Esophagus squamous epithelium (tissue), 5 donors: Measurements from ENCODE around the gene COL26A1. TPM values are rescaled to one million over a fixed set of nuclear protein-coding genes. Genes with fewer than 3 reads are reported as not detected.

Experiments
- DNase-seq: peaks from one replicate; lab custom pipeline; 2025; lab: John Stamatoyannopoulos, UW
- H3K27ac ChIP-seq, 4 donors: fragments of 200-600 bp; sonication (generic); one replicate each; pipeline ENCODE4 v1.5.1; 2016 to 2019; ENCODE audit warnings: mild to moderate bottlenecking in 1 of 4
- H3K27me3 ChIP-seq, 4 donors: fragments of 200-600 bp; sonication (generic); 1 replicate in 3 of 4; 2 replicates in 1 of 4; pipeline versions ENCODE4 v1.5.1 to v1.6.0; 2017 to 2021; ENCODE audit warnings: antibody characterized with exemption in 1 of 4
- H3K36me3 ChIP-seq, 3 donors: fragments of 200-600 bp; sonication (generic); one replicate each; pipeline ENCODE4 v1.5.1; 2016 to 2019
- H3K4me1 ChIP-seq, 3 donors: fragments of 200-600 bp; sonication (generic); one replicate each; pipeline ENCODE4 v1.5.1; 2017 to 2019
- H3K4me3 ChIP-seq, 4 donors: fragments of 200-600 bp; sonication (generic); 1 replicate in 3 of 4; 2 replicates in 1 of 4; pipeline ENCODE4 v1.5.1; 2016 to 2019; ENCODE audit warnings: mild to moderate bottlenecking in 2 of 4, moderate library complexity in 1 of 4
- H3K9me3 ChIP-seq, 3 donors: fragments of 200-600 bp; sonication (generic); one replicate each; pipeline ENCODE4 v1.5.1; 2016 to 2019
- CTCF ChIP-seq, 6 experiments: fragments of 450-650 bp in 4 of 6; fragments of 200-600 bp in 2 of 6; sonication (generic) in 2 of 6; IDR thresholded peaks; one replicate each; pipeline ENCODE4 v1.5.1; 2016 to 2019; ENCODE audit warnings: antibody characterized with exemption in 6 of 6, mild to moderate bottlenecking in 4 of 6, moderate library complexity in 4 of 6
- POLR2A ChIP-seq, 4 donors: fragments of 450-650 bp; IDR thresholded peaks; one replicate each; pipeline ENCODE4 v1.6.1; 2017; ENCODE audit warnings: antibody characterized with exemption in 4 of 4, mild to moderate bottlenecking in 4 of 4, moderate library complexity in 3 of 4
- WGBS, 2 donors: methylation state at CpG; one replicate each; pipeline ENCODE4 v1.1.5; 2018; 5-methylcytosine and 5-hydroxymethylcytosine counted together
- intact Hi-C: fragments of 100-400 bp; cut with DNase I; formaldehyde crosslinking; loops from one replicate; pipeline ENCODE4 v1.15.0; 2022
- total RNA-seq, 4 donors: library from RNA; depleted of rRNA; stranded (reverse); fragments of >200 nt; gene quantifications; one replicate each; pipeline ENCODE4 v1.1.0, GENCODE V29; 2016
- donor health status: DM: yes; HTN: yes; CAD: no.

Gene COL26A1
- total RNA-seq, 4 donors from 2014 or later, result not detected

- TF ChIP-seq CTCF (IDR thresholded peaks at IDR 0.05) (no peak), POLR2A (IDR thresholded peaks at IDR 0.05) (no peak)
- no peak overlapping the region for H3K27ac ChIP-seq
- no peak for DNase-seq
- peaks cover 0 to 11% (median 0%) of the 10 kb centered on the region in 3 donors for H3K4me1 ChIP-seq
- peaks cover 0 to 53% (median 0%) of the 10 kb centered on the region in 4 donors for H3K27me3 ChIP-seq
- no peaks in the 10 kb centered on the region for H3K36me3 ChIP-seq
- no peak overlapping the region for H3K4me3 ChIP-seq
- H3K9me3 ChIP-seq, result no peaks in the 10 kb centered on the region
- intact Hi-C loops, result no loop called here
- WGBS, 2 donors, result 69 to 71% methylated on average over 6 to 7 of the region's 18 CpGs
Observed at GRCh38 chr7:101590663-101591435, 228.2 kb downstream of the COL26A1 start.

- no peak for DNase-seq
- no peaks in the 10 kb centered on the region for H3K36me3 ChIP-seq
- intact Hi-C loops, result no loop called here
- no peak for TF ChIP-seq CTCF (IDR thresholded peaks at IDR 0.05)
- no peak for TF ChIP-seq POLR2A (IDR thresholded peaks at IDR 0.05)
- H3K9me3 ChIP-seq, result no peaks in the 10 kb centered on the region
- 68 to 85% methylated on average over 2 of the region's 2 CpGs for WGBS, 2 donors
- H3K4me1 ChIP-seq, result peaks cover 0 to 11% (median 0%) of the 10 kb centered on the region in 3 donors
- H3K4me3 ChIP-seq, result no peak overlapping the region
- no peak overlapping the region for H3K27ac ChIP-seq
- peaks cover 0 to 58% (median 0%) of the 10 kb centered on the region in 4 donors for H3K27me3 ChIP-seq
Observed at GRCh38 chr7:101591504-101591903, 228.8 kb downstream of the COL26A1 start.

GRCh38 chr7:101593556-101593955 lies 230.9 kb downstream of the COL26A1 start:
- intact Hi-C loops, result no loop called here
- WGBS, 2 donors, result 81 to 82% methylated on average over 5 of the region's 6 CpGs
- Histone ChIP-seq H3K4me3 (no peak overlapping the region), H3K27ac (no peak overlapping the region), H3K36me3 (no peaks in the 10 kb centered on the region), H3K9me3 (no peaks in the 10 kb centered on the region), H3K4me1 (peaks cover 0 to 15% (median 0%) of the 10 kb centered on the region in 3 donors), H3K27me3 (peaks cover 0 to 49% (median 0%) of the 10 kb centered on the region in 4 donors)
- TF ChIP-seq POLR2A (IDR thresholded peaks at IDR 0.05) (no peak), CTCF (IDR thresholded peaks at IDR 0.05) (no peak)
- DNase-seq, result no peak

- intact Hi-C loops, result no loop called here
- 86 to 90% methylated on average over 3 of the region's 3 CpGs for WGBS, 2 donors
- Histone ChIP-seq H3K27ac (no peak overlapping the region), H3K4me1 (peaks cover 0 to 22% (median 0%) of the 10 kb centered on the region in 3 donors), H3K4me3 (no peak overlapping the region), H3K36me3 (no peaks in the 10 kb centered on the region), H3K27me3 (peaks cover 0 to 47% (median 0%) of the 10 kb centered on the region in 4 donors), H3K9me3 (no peaks in the 10 kb centered on the region)
- TF ChIP-seq POLR2A (IDR thresholded peaks at IDR 0.05), result no peak
- no peak for TF ChIP-seq CTCF (IDR thresholded peaks at IDR 0.05)
- DNase-seq, result no peak
Observed at GRCh38 chr7:101594790-101595189, 232.1 kb downstream of the COL26A1 start.

GRCh38 chr7:101595246-101595645 lies 232.6 kb downstream of the COL26A1 start:
- WGBS, 2 donors, result 100% methylated on average over 1 of the region's 1 CpG
- no peak overlapping the region for H3K4me3 ChIP-seq
- no peak for TF ChIP-seq CTCF (IDR thresholded peaks at IDR 0.05)
- no peak for TF ChIP-seq POLR2A (IDR thresholded peaks at IDR 0.05)

More at GRCh38 chr7:101595246-101595645, 232.6 kb downstream of the COL26A1 start:
- no peak overlapping the region for H3K27ac ChIP-seq
- peaks cover 0 to 20% (median 0%) of the 10 kb centered on the region in 3 donors for H3K4me1 ChIP-seq
- DNase-seq, result no peak
- intact Hi-C loops, result no loop called here
- H3K9me3 ChIP-seq, result no peaks in the 10 kb centered on the region
- H3K27me3 ChIP-seq, result peaks cover 0 to 43% (median 0%) of the 10 kb centered on the region in 4 donors
- H3K36me3 ChIP-seq, result no peaks in the 10 kb centered on the region
